HFFc6 (cell line): ENCODE results near the gene VPS33B. TPM values are rescaled to one million over a fixed set of nuclear protein-coding genes. Genes with fewer than 3 reads are reported as not detected.

Experiments used
- DNase-seq: peaks from one replicate; pipeline ENCODE4 v3.0.0-alpha.2; 2018
- H3K27ac Mint-ChIP-seq: 2 replicates; pipeline ENCODE4 v1.8.0; 2020; ENCODE audit warnings: mild to moderate bottlenecking, mixed read lengths
- H3K27me3 Mint-ChIP-seq: 2 replicates; pipeline ENCODE4 v1.8.0; 2021; ENCODE audit warnings: mild to moderate bottlenecking, moderate library complexity, mixed read lengths; ENCODE audit not compliant: insufficient read depth
- H3K36me3 Mint-ChIP-seq: 2 replicates; pipeline ENCODE4 v1.8.0; 2021; ENCODE audit warnings: low read depth, mixed read lengths
- H3K4me1 Mint-ChIP-seq: 2 replicates; pipeline ENCODE4 v1.8.0; 2020; ENCODE audit warnings: low read depth, mixed read lengths
- H3K4me3 Mint-ChIP-seq: 2 replicates; pipeline ENCODE4 v1.8.0; 2020; ENCODE audit warnings: mild to moderate bottlenecking, moderate library complexity, mixed read lengths
- H3K9me3 Mint-ChIP-seq: 2 replicates; pipeline ENCODE4 v1.8.0; 2020; ENCODE audit warnings: mild to moderate bottlenecking, mixed read lengths
- CTCF ChIP-seq: fragments of 200-600 bp; sonication (generic); IDR thresholded peaks from 2 replicates; pipeline ENCODE4 v1.5.0; 2021; ENCODE audit warnings: antibody characterized with exemption, mild to moderate bottlenecking
- total RNA-seq, 6 experiments: library from RNA; stranded (reverse); fragmentation: NEBNext Ultra II Directional; extraction: Animal tissue kit (Norgen Biotek cat#: 25700); gene quantifications; 2 replicates in 1 of 6; 3 replicates in 5 of 6; pipeline ENCODE4 v1.2.3, GENCODE V29; 2021

Gene VPS33B
- total RNA-seq, 6 experiments from 2014 or later, result 12.7 to 18.8 (median 16.2) TPM

DNA sequence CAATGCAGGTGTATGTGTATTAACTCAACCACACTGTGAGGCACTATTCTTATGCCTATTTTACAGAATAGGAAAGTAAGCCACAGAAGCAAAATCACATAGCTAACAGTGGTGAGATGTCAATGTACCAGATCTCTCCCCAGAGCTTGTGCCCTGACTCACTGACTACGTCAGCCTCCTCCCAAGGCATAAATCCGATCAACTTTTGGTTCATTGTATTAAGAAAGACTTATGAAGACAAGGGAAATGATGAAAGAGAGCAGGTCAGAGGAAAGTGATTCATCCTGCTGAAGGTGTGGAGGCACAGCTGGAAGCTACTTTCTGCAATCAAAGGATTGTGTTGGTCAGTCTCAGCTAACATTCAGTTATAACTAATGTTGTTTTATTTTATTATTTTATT is 44.6 kb upstream of the VPS33B start:
- Mint-ChIP-seq H3K4me1 (peaks cover 6% of the 10 kb centered on the region; the same call in 1 of the 2 replicates), H3K9me3 (no peaks in the 10 kb centered on the region), H3K27ac (no peak overlapping the region), H3K36me3 (no peaks in the 10 kb centered on the region), H3K4me3 (no peak overlapping the region), H3K27me3 (peaks cover 5% of the 10 kb centered on the region)
- DNase-seq, result peak; percentile 14
- TF ChIP-seq CTCF, result no peak

- Mint-ChIP-seq H3K4me3 (no peak overlapping the region), H3K27ac (no peak overlapping the region), H3K9me3 (no peaks in the 10 kb centered on the region), H3K27me3 (peaks cover 5% of the 10 kb centered on the region), H3K36me3 (no peaks in the 10 kb centered on the region), H3K4me1 (peaks cover 6% of the 10 kb centered on the region; the same call in 1 of the 2 replicates)
- TF ChIP-seq CTCF, result no peak
- DNase-seq, result no peak
Measured at GRCh38 chr15:91065505-91065904, 43.1 kb upstream of the VPS33B start.

- Mint-ChIP-seq H3K9me3 (no peaks in the 10 kb centered on the region), H3K27me3 (peaks cover 15% of the 10 kb centered on the region), H3K36me3 (no peaks in the 10 kb centered on the region), H3K4me1 (peaks cover 2% of the 10 kb centered on the region; the same call in 1 of the 2 replicates), H3K4me3 (no peak overlapping the region), H3K27ac (no peak overlapping the region)
- no peak for DNase-seq
- no peak for TF ChIP-seq CTCF
Measured at GRCh38 chr15:91061997-91062396, 39.6 kb upstream of the VPS33B start.

DNA sequence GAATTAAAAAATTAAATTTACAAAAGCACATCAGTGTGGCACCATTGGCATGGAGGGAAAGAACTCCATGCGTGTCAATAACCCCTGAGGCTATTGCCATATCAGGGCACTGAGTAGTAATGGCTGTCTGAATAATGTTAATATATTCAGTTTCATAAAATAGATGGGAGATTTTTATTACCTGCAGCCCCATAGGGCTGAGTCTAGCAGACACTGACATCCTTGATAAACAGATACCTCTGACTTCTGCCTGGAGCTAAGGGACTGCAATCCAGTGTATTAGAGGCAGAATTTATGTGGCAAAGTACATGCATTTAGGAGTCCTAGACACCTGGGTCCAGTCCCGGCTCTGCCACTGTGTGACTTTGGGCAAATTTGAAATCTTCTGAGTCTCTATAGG is 38.8 kb upstream of the VPS33B start:
- Mint-ChIP-seq H3K4me1 (peaks cover 3% of the 10 kb centered on the region), H3K36me3 (no peaks in the 10 kb centered on the region), H3K27ac (no peak overlapping the region), H3K27me3 (peaks cover 15% of the 10 kb centered on the region), H3K4me3 (no peak overlapping the region), H3K9me3 (no peaks in the 10 kb centered on the region)
- no peak for TF ChIP-seq CTCF
- DNase-seq, result no peak

DNA sequence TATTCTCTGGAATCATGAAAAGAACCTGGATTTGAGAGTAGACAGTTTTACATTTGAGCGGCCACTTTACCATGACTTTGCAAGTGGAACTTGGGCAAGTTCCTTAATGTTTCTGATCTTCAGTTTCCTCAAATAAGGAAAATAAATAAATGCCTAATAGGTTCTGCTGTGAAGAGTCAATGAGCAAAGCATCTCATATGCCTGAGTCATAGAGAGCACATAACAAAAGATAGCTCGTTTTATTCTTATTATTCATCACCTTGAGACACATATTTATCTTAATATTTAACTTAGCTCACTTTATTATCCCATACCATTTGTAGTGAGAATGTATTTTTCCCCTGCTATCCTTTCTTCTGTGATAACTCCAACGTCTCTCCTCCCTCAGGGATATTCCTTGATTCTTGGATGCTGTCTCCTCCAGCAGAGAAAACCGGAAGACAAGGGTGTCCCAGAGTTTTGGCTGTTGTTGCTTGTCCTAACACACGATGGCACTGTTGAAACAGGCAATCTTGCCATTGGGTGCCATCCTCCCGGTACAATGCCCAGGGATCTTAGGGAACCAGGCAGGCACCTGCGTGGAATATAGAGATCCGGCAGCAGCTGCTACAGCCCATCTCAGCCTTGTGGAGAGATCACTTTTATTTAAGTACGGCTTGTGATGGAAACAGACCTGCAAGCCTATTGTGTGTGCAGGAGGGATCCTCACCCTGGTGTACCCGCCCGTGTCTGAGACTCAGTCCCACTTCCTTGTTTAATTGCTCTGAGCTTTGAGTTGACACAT is 33.3 kb upstream of the VPS33B start:
- peak overlapping the region; percentile 73 for H3K4me3 Mint-ChIP-seq
- no peak overlapping the region for H3K27ac Mint-ChIP-seq
- H3K36me3 Mint-ChIP-seq, result no peaks in the 10 kb centered on the region
- peak; percentile 71 for DNase-seq
- H3K4me1 Mint-ChIP-seq, result peaks cover 24% of the 10 kb centered on the region
- H3K9me3 Mint-ChIP-seq, result no peaks in the 10 kb centered on the region
- H3K27me3 Mint-ChIP-seq, result peaks cover 30% of the 10 kb centered on the region
- peak; percentile 80 for TF ChIP-seq CTCF
